Activated T-cell treated with anti-CD3 and anti-CD28 coated beads, Interleukin-2, amount 50 U/mL, for 24 hours (primary cell): ENCODE results near the gene DLG2.

Source experiments
- DNase-seq: peaks from one replicate; pipeline ENCODE4 v3.0.0-alpha.2; 2020
- H3K27ac Mint-ChIP-seq: 2 replicates; pipeline ENCODE4 v1.8.0; 2020; ENCODE audit warnings: mild to moderate bottlenecking, mixed read lengths
- H3K27me3 Mint-ChIP-seq: 2 replicates; pipeline ENCODE4 v1.8.0; 2020; ENCODE audit warnings: mixed read lengths
- H3K36me3 Mint-ChIP-seq: 2 replicates; pipeline ENCODE4 v1.8.0; 2020; ENCODE audit warnings: low read depth, mixed read lengths
- H3K4me1 Mint-ChIP-seq: 2 replicates; pipeline ENCODE4 v1.8.0; 2020; ENCODE audit warnings: low read depth, mixed read lengths
- H3K4me3 Mint-ChIP-seq: 2 replicates; pipeline ENCODE4 v1.8.0; 2020; ENCODE audit warnings: mild to moderate bottlenecking, moderate library complexity, mixed read lengths
- H3K9me3 Mint-ChIP-seq: 2 replicates; pipeline ENCODE4 v1.8.0; 2020; ENCODE audit warnings: mixed read lengths

Gene DLG2

GRCh38 chr11:84685976-84686375, 941.2 kb downstream of the DLG2 start:
- H3K27ac Mint-ChIP-seq = no peak overlapping the region
- H3K4me1 Mint-ChIP-seq = no peaks in the 10 kb centered on the region
- DNase-seq = no peak
- no peaks in the 10 kb centered on the region for H3K27me3 Mint-ChIP-seq
- peaks cover 10% of the 10 kb centered on the region for H3K9me3 Mint-ChIP-seq
- H3K36me3 Mint-ChIP-seq = no peaks in the 10 kb centered on the region
- H3K4me3 Mint-ChIP-seq = no peak overlapping the region

- no peaks in the 10 kb centered on the region for H3K27me3 Mint-ChIP-seq
- DNase-seq = no peak
- H3K36me3 Mint-ChIP-seq = no peaks in the 10 kb centered on the region
- no peak overlapping the region for H3K4me3 Mint-ChIP-seq
- peaks cover 10% of the 10 kb centered on the region for H3K9me3 Mint-ChIP-seq
- H3K4me1 Mint-ChIP-seq = no peaks in the 10 kb centered on the region
- no peak overlapping the region for H3K27ac Mint-ChIP-seq
Measured at GRCh38 chr11:84685149-84685548, 942.0 kb downstream of the DLG2 start.

- Mint-ChIP-seq H3K27me3 (no peaks in the 10 kb centered on the region), H3K27ac (no peak overlapping the region), H3K9me3 (peaks cover 11% of the 10 kb centered on the region), H3K4me3 (no peak overlapping the region), H3K4me1 (no peaks in the 10 kb centered on the region), H3K36me3 (no peaks in the 10 kb centered on the region)
- DNase-seq = no peak
Measured at GRCh38 chr11:84681456-84681855, 945.7 kb downstream of the DLG2 start.

- no peak for DNase-seq
- Mint-ChIP-seq H3K27me3 (no peaks in the 10 kb centered on the region), H3K4me1 (no peaks in the 10 kb centered on the region), H3K27ac (no peak overlapping the region), H3K36me3 (no peaks in the 10 kb centered on the region), H3K9me3 (peaks cover 12% of the 10 kb centered on the region), H3K4me3 (no peak overlapping the region)
Measured at GRCh38 chr11:84675396-84676025, 951.6 kb downstream of the DLG2 start.

GRCh38 chr11:84673753-84674152, 953.4 kb downstream of the DLG2 start:
- Mint-ChIP-seq H3K9me3 (peaks cover 15% of the 10 kb centered on the region), H3K4me3 (no peak overlapping the region)
- DNase-seq = no peak

GRCh38 chr11:84671325-84671999, 955.7 kb downstream of the DLG2 start:
- Mint-ChIP-seq H3K27ac (no peak overlapping the region), H3K4me3 (no peak overlapping the region), H3K27me3 (no peaks in the 10 kb centered on the region), H3K9me3 (peaks cover 13% of the 10 kb centered on the region), H3K36me3 (no peaks in the 10 kb centered on the region), H3K4me1 (no peaks in the 10 kb centered on the region)
- DNase-seq = no peak

More at GRCh38 chr11:84673753-84674152, 953.4 kb downstream of the DLG2 start:
- Mint-ChIP-seq H3K36me3 (no peaks in the 10 kb centered on the region), H3K4me1 (no peaks in the 10 kb centered on the region), H3K27ac (no peak overlapping the region), H3K27me3 (no peaks in the 10 kb centered on the region)

- Mint-ChIP-seq H3K27me3 (no peaks in the 10 kb centered on the region), H3K4me1 (no peaks in the 10 kb centered on the region), H3K27ac (no peak overlapping the region), H3K4me3 (no peak overlapping the region), H3K36me3 (no peaks in the 10 kb centered on the region), H3K9me3 (peaks cover 18% of the 10 kb centered on the region)
- no peak for DNase-seq
Measured at GRCh38 chr11:84663731-84664130, 963.4 kb downstream of the DLG2 start.

GRCh38 chr11:84660257-84660977, 966.7 kb downstream of the DLG2 start:
- Mint-ChIP-seq H3K4me1 (no peaks in the 10 kb centered on the region), H3K36me3 (no peaks in the 10 kb centered on the region), H3K9me3 (peaks cover 36% of the 10 kb centered on the region), H3K4me3 (no peak overlapping the region), H3K27me3 (no peaks in the 10 kb centered on the region), H3K27ac (no peak overlapping the region)
- DNase-seq = no peak

- Mint-ChIP-seq H3K36me3 (no peaks in the 10 kb centered on the region), H3K27ac (no peak overlapping the region), H3K4me1 (no peaks in the 10 kb centered on the region), H3K9me3 (peaks cover 47% of the 10 kb centered on the region), H3K4me3 (no peak overlapping the region), H3K27me3 (no peaks in the 10 kb centered on the region)
- no peak for DNase-seq
Measured at GRCh38 chr11:84655712-84656111, 971.4 kb downstream of the DLG2 start.

GRCh38 chr11:84648471-84648870, 978.7 kb downstream of the DLG2 start:
- no peak for DNase-seq
- H3K27ac Mint-ChIP-seq = no peak overlapping the region
- H3K4me3 Mint-ChIP-seq = no peak overlapping the region
- no peaks in the 10 kb centered on the region for H3K27me3 Mint-ChIP-seq
- H3K36me3 Mint-ChIP-seq = no peaks in the 10 kb centered on the region
- H3K4me1 Mint-ChIP-seq = no peaks in the 10 kb centered on the region
- H3K9me3 Mint-ChIP-seq = peaks cover 18% of the 10 kb centered on the region

- H3K4me3 Mint-ChIP-seq = no peak overlapping the region
- H3K27ac Mint-ChIP-seq = no peak overlapping the region
- H3K9me3 Mint-ChIP-seq = peaks cover 10% of the 10 kb centered on the region
- DNase-seq = no peak
- H3K27me3 Mint-ChIP-seq = no peaks in the 10 kb centered on the region
- no peaks in the 10 kb centered on the region for H3K36me3 Mint-ChIP-seq
- H3K4me1 Mint-ChIP-seq = no peaks in the 10 kb centered on the region
Measured at GRCh38 chr11:84645988-84646694, 981.0 kb downstream of the DLG2 start.

- Mint-ChIP-seq H3K27me3 (no peaks in the 10 kb centered on the region), H3K9me3 (peaks cover 5% of the 10 kb centered on the region), H3K27ac (no peak overlapping the region), H3K36me3 (no peaks in the 10 kb centered on the region), H3K4me1 (no peaks in the 10 kb centered on the region), H3K4me3 (no peak overlapping the region)
- DNase-seq = no peak
Measured at GRCh38 chr11:84642500-84642899, 984.6 kb downstream of the DLG2 start.

GRCh38 chr11:84634309-84634708, 992.8 kb downstream of the DLG2 start:
- H3K27ac Mint-ChIP-seq = no peak overlapping the region
- no peaks in the 10 kb centered on the region for H3K36me3 Mint-ChIP-seq
- no peak for DNase-seq
- H3K4me1 Mint-ChIP-seq = no peaks in the 10 kb centered on the region
- H3K27me3 Mint-ChIP-seq = no peaks in the 10 kb centered on the region
- peaks cover 8% of the 10 kb centered on the region for H3K9me3 Mint-ChIP-seq
- H3K4me3 Mint-ChIP-seq = no peak overlapping the region

- Mint-ChIP-seq H3K9me3 (peaks cover 19% of the 10 kb centered on the region), H3K36me3 (no peaks in the 10 kb centered on the region), H3K27me3 (no peaks in the 10 kb centered on the region), H3K4me1 (no peaks in the 10 kb centered on the region), H3K4me3 (no peak overlapping the region), H3K27ac (no peak overlapping the region)
- no peak for DNase-seq
Measured at GRCh38 chr11:84628871-84629620, 998.1 kb downstream of the DLG2 start.
